Natural killer cell (primary cell): Measurements from ENCODE around the gene UBE2L3. TPM values are rescaled to one million over a fixed set of nuclear protein-coding genes. Genes with fewer than 3 reads are reported as not detected.
A peak's percentile ranks its signal among the peaks of the same experiment; 100 is the strongest.
"Not testable (repeated sequence)": the region's sequence is repeated elsewhere in the genome, so short reads cannot be mapped to it uniquely, and the experiment has no call there.

Experiments used
- ATAC-seq, 3 donors: fragments of 150-1000 bp in 2 of 3; fragments of 200-7000 bp in 1 of 3; cut with Tn5 transposase; 1 replicate in 1 of 3; 2 replicates in 2 of 3; pipeline ENCODE4 v1.10.0; 2021; ENCODE audit warnings: mild to moderate bottlenecking in 2 of 3, moderate library complexity in 2 of 3
- DNase-seq, 2 donors: peaks; one replicate each; pipeline versions ENCODE4 v3.0.0 to v3.0.0-alpha.2; 2013 to 2021; ENCODE audit warnings: mixed read lengths in 1 of 2
- H3K27ac ChIP-seq: one replicate; pipeline ENCODE4 v1.5.1; 2013; ENCODE audit warnings: mild to moderate bottlenecking, low read length
- H3K27me3 ChIP-seq: one replicate; pipeline ENCODE4 v1.6.1; 2013; ENCODE audit warnings: low read length; ENCODE audit not compliant: control insufficient read depth, insufficient read depth
- H3K36me3 ChIP-seq: one replicate; pipeline ENCODE4 v1.6.1; 2013; ENCODE audit warnings: low read length; ENCODE audit not compliant: control insufficient read depth, insufficient read depth
- H3K4me1 ChIP-seq: one replicate; pipeline ENCODE4 v1.6.1; 2013; ENCODE audit warnings: low read length; ENCODE audit not compliant: control insufficient read depth, insufficient read depth
- H3K4me3 ChIP-seq: one replicate; pipeline ENCODE4 v1.5.1; 2013; ENCODE audit warnings: low read length
- H3K9me3 ChIP-seq: one replicate; pipeline ENCODE4 v1.6.1; 2013; ENCODE audit warnings: low read length; ENCODE audit not compliant: control insufficient read depth, insufficient read depth
- H3K27ac Mint-ChIP-seq, 2 donors: one replicate each; pipeline ENCODE4 v1.8.0; 2022; ENCODE audit warnings: mild to moderate bottlenecking in 2 of 2, mixed read lengths in 2 of 2, moderate library complexity in 1 of 2
- H3K27me3 Mint-ChIP-seq, 2 donors: one replicate each; pipeline ENCODE4 v1.8.0; 2022; ENCODE audit warnings: low read depth in 2 of 2, mixed read lengths in 2 of 2
- H3K36me3 Mint-ChIP-seq: one replicate; pipeline ENCODE4 v1.8.0; 2022; ENCODE audit warnings: mixed read lengths
- H3K4me1 Mint-ChIP-seq, 2 donors: one replicate each; pipeline ENCODE4 v1.8.0; 2022; ENCODE audit warnings: mixed read lengths in 2 of 2
- H3K4me3 Mint-ChIP-seq: one replicate; pipeline ENCODE4 v1.8.0; 2022; ENCODE audit warnings: mild to moderate bottlenecking, moderate library complexity, mixed read lengths
- H3K9me3 Mint-ChIP-seq, 2 donors: one replicate each; pipeline ENCODE4 v1.8.0; 2022; ENCODE audit warnings: mixed read lengths in 2 of 2
- CTCF ChIP-seq: fragments of 200-600 bp; IDR thresholded peaks from one replicate; pipeline ENCODE4 v1.8.0; 2022; ENCODE audit warnings: antibody characterized with exemption
- WGBS: methylation state at CpG from one replicate; pipeline ENCODE4 v1.1.7; 2013; ENCODE audit warnings: missing lambda C conversion rate; ENCODE audit not compliant: insufficient coverage; 5-methylcytosine and 5-hydroxymethylcytosine counted together
- intact Hi-C: fragments of 100-400 bp; cut with micrococcal nuclease; formaldehyde crosslinking; loops from one replicate; pipeline ENCODE4 v1.14.2; 2022
- total RNA-seq, 4 donors: library from RNA; stranded (reverse); fragments of 120-200 nt in 1 of 4; gene quantifications; one replicate each; pipeline versions ENCODE4 v1.2.3 to v1.2.4, GENCODE V29; 2013 to 2022

The UBE2L3 gene
- total RNA-seq, 3 donors from 2014 or later (not counting 1 experiment from before 2014, with no cell fraction given): 30.7 to 39.8 (median 39.7) TPM

- intact Hi-C loops: no loop called here
- TF ChIP-seq CTCF: no peak
- no peak overlapping the region for H3K4me3 Mint-ChIP-seq
- Histone ChIP-seq H3K27me3 (no peaks in the 10 kb centered on the region), H3K36me3 (peaks cover 3% of the 10 kb centered on the region), H3K4me1 (peaks cover 25% of the 10 kb centered on the region), H3K4me3 (no peak overlapping the region), H3K27ac (no peak overlapping the region), H3K9me3 (no peaks in the 10 kb centered on the region)
- DNase-seq (no peak), ATAC-seq (no peak)
- peaks cover 31 to 48% of the 10 kb centered on the region in 2 donors for H3K4me1 Mint-ChIP-seq
- H3K36me3 Mint-ChIP-seq: no peaks in the 10 kb centered on the region
- no peaks in the 10 kb centered on the region for H3K27me3 Mint-ChIP-seq
- 92% methylated on average over 9 of the region's 9 CpGs for WGBS
- no peak overlapping the region for H3K27ac Mint-ChIP-seq
- no peaks in the 10 kb centered on the region for H3K9me3 Mint-ChIP-seq
Observed at GRCh38 chr22:21603973-21604372, 36.5 kb downstream of the UBE2L3 start.

- no peaks in the 10 kb centered on the region for H3K9me3 ChIP-seq
- H3K4me1 ChIP-seq: peaks cover 22% of the 10 kb centered on the region
- Mint-ChIP-seq H3K4me1 (peaks cover 31 to 49% of the 10 kb centered on the region in 2 donors), H3K27ac (peak overlapping the region; percentile 56), H3K4me3 (no peak overlapping the region), H3K9me3 (no peaks in the 10 kb centered on the region), H3K27me3 (no peaks in the 10 kb centered on the region), H3K36me3 (no peaks in the 10 kb centered on the region)
- intact Hi-C loops: no loop called here
- ATAC-seq (no peak), DNase-seq (no peak)
- no peaks in the 10 kb centered on the region for H3K36me3 ChIP-seq
- 93% methylated on average over 7 of the region's 7 CpGs for whole genome bisulfite sequencing
- H3K27ac ChIP-seq: no peak overlapping the region
- H3K27me3 ChIP-seq: no peaks in the 10 kb centered on the region
- TF ChIP-seq CTCF: no peak
- H3K4me3 ChIP-seq: no peak overlapping the region
Observed at GRCh38 chr22:21605887-21606564, 38.5 kb downstream of the UBE2L3 start.

- Mint-ChIP-seq H3K4me3 (no peak overlapping the region), H3K4me1 (peaks cover 38 to 57% of the 10 kb centered on the region in 2 donors), H3K27ac (peak overlapping the region in 1 of 2 donors; percentile 56), H3K9me3 (no peaks in the 10 kb centered on the region), H3K27me3 (no peaks in the 10 kb centered on the region), H3K36me3 (no peaks in the 10 kb centered on the region)
- WGBS: 85% methylated on average over 8 of the region's 8 CpGs
- Histone ChIP-seq H3K4me1 (peaks cover 20% of the 10 kb centered on the region), H3K9me3 (no peaks in the 10 kb centered on the region), H3K27ac (no peak overlapping the region), H3K36me3 (peaks cover 5% of the 10 kb centered on the region), H3K27me3 (no peaks in the 10 kb centered on the region), H3K4me3 (no peak overlapping the region)
- DNase-seq (no peak), ATAC-seq (no peak)
- no peak for TF ChIP-seq CTCF
- intact Hi-C loops: no loop called here
Observed at GRCh38 chr22:21606775-21607174, 39.3 kb downstream of the UBE2L3 start.

GRCh38 chr22:21609556-21610157, 42.1 kb downstream of the UBE2L3 start:
- H3K36me3 ChIP-seq: peaks cover 24% of the 10 kb centered on the region
- H3K4me3 Mint-ChIP-seq, H3K27ac ChIP-seq, H3K9me3 ChIP-seq, intact Hi-C loops, ATAC-seq, DNase-seq, H3K27me3 Mint-ChIP-seq, H3K36me3 Mint-ChIP-seq, H3K27me3 ChIP-seq, H3K4me3 ChIP-seq, H3K9me3 Mint-ChIP-seq: not testable (repeated sequence)
- H3K27ac Mint-ChIP-seq: peak overlapping the region; percentile 61 to 78
- H3K4me1 Mint-ChIP-seq: peaks cover 39 to 56% of the 10 kb centered on the region in 2 donors
- peaks cover 13% of the 10 kb centered on the region for H3K4me1 ChIP-seq
- WGBS: 97% methylated on average over 10 of the region's 11 CpGs
